Activated CD4-positive, alpha-beta T cell treated with anti-CD3 and anti-CD28 coated beads for 1 hour (primary cell): Measurements from ENCODE around the gene HTR3C.
A peak's percentile ranks its signal among the peaks of the same experiment; 100 is the strongest.
"Not testable (repeated sequence)": the region's sequence is repeated elsewhere in the genome, so short reads cannot be mapped to it uniquely, and the experiment has no call there.

Source experiments
- DNase-seq: peaks from one replicate; pipeline ENCODE4 v3.0.0-alpha.2; 2020

HTR3C gene, protein sequence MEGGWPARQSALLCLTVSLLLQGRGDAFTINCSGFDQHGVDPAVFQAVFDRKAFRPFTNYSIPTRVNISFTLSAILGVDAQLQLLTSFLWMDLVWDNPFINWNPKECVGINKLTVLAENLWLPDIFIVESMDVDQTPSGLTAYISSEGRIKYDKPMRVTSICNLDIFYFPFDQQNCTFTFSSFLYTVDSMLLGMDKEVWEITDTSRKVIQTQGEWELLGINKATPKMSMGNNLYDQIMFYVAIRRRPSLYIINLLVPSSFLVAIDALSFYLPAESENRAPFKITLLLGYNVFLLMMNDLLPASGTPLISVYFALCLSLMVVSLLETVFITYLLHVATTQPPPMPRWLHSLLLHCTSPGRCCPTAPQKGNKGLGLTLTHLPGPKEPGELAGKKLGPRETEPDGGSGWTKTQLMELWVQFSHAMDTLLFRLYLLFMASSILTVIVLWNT

DNA sequence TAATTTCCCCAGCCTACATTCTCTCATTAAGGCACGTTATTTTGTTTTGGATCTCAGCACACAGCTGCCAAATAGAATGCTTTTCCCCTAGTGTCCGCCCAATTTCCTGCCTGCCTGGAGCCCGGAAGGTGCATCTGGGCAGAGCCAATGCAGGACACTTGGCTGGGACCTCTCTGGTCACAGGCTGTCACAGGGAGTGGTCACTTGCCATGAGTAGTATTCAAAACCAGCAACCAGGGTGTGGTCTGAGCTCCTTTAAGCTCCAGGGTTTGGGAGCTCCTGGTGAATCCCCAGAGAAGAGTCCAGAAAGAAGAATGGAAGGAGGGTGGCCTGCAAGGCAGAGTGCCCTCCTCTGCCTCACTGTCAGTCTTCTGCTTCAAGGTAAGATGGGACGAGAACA lies at the start of gene HTR3C:
Gene HTR3C (plus strand): TSS at position 281 of the 400 bp plus-strand sequence. CDS start 34 bp downstream, at position 315.
- DNase-seq = no peak

DNA sequence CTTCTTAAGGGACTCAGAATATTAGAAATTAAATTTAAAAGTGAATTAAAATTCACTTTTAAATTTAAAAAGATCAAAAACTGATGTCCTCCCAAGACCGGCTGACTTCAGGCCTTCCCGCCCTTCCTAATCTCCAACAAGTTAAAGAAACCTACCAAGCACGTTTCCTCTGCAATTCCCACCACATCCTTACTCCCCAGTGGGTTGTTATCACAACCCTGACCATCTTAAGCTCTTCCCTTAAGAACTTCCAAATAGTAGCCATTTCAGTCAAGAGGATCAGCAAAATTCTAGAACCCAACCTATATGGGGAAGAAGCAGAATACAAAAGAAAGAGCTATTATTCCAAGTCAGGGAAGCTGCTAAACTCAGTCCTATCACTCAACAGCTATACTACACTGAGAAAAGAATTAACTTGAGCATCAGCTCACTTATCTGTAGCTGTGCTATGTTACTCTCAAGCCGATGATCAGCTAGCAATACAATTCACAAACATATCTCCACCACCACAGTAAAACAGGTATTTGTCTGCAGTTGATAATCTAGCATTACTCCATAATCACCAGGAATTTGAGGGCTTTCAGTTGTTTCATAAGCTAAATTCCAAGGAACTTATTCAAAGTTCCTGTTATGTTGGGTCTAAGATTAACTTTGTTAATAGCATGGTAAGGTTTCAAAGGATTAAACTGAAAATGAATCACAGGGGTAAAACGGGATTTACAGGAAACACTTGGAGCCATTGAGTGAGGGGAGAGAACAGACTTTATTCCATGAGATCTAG lies 49.5 kb upstream of the HTR3C start:
- no peak for DNase-seq

DNA sequence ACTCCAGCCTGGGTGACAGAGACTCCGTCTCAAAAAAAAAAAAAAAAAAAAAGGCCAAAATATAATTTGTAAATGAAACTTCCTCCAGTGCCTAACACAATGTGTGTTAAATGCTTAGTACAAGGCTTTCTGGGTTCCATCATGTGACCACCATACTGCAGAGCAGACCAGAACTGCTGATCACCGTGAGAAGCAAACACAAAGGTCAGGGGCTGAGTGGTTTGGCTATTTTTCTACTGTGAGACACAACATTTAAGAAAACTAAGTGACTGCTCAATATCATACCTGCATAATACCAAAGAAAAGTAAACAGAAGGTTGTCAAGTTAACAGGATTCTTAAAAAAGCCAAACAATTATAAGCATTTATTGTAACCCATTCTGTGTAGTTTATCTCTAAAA lies 48.4 kb upstream of the HTR3C start:
- no peak for DNase-seq

DNA sequence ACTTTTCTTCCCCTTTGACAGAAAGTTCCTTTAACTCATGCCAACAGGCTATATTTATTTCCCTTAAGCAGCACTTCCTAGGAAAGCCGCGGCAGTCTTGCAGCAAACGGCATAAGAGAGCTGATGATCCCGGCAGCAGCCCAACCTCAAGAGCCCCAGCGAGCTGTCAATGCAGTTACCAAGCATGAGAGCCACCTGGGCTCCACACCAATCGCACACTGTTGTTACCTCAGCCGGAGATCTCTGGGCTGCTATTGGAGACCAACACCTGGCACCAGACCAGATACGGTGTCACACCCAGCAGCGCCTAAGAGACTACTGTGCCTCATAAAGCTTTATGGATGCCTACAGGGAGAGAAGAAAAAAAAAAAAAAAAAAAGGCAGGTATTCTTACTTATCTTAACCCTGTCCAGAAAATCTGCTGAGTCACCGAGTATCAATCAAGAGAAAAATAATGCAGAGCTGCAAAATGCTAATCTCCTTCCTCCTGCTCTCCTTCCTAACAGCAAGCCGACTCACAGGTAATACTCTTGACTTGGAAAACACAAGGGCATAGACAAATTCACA lies 46.8 kb upstream of the HTR3C start:
- no peak for DNase-seq

DNA sequence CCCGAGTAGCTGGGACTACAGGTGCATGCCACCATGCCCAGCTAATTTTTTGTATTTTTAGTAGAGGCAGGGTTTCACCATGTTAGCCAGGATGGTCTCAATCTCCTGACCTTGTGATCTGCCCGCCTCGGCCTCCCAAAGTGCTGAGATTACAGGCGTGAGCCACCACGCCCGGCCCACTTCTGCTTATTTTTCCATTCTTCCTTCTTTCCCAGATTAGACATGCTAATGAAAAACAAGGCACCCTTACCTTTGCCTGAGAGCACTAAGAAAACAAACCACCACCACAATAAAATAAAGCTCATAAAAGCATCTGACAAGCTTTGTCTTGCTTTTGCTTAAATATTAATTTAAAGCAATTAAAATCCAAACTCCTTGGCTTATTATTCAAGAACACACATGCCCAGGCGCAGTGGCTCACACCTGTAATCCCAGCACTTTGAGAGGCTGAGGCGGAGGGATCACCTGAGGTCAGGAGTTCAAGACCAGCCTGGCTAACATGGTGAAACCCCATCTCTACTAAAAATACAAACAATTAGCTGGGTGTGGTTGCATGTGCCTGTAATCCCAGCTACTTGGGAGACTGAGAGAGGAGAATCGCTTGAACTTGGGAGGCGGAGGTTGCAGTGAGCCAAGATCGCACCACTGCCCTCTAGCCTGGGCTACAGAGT lies 45.6 kb upstream of the HTR3C start:
- not testable (repeated sequence) for DNase-seq

DNA sequence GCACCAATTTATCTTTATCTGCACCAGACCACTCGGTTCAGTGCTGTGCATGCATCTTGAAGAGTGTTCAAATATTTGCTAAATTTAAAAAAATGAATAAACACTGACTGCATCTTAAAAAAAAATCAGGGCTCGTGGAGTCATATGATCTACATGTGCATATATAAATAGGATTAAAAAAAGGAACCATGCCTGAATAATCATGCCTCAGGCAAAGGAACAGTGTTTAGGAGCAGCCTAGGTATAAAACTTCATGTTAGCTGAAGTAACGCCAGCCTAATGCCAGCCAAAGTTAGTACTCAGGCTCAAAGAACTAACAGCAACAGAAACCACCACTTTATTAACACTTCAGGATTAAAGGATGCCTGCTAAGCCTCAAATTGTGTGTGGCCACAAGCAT lies 44.7 kb upstream of the HTR3C start:
- DNase-seq = no peak

DNA sequence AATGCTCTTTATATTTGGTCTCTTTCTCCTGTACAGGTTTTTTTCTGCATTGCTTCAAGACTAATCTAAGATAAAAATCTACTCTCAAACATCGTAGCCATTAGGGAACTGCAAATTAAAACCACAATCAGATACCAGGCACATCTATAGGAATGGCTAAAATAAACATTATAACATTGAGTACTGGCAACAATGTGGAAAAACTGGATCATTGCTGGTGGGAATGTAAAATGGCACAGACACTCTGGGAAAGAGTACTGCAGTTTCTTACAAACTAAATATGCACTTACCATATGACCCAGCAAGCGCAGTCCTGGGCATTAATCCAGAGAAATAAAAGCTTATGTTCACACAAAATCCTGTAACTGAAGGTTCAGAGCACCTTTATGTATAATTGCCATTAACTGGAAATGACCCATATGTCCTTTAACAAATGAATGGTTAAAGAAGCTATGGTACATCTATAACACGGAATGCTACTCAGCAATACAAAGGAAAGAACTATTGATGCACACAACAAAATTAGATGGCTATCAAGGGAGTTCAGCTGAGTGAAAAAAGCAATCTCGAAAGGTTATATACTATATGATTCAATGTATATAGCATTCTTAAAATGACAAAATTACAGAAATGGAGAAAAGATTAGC lies 41.5 kb upstream of the HTR3C start:
- DNase-seq = no peak

DNA sequence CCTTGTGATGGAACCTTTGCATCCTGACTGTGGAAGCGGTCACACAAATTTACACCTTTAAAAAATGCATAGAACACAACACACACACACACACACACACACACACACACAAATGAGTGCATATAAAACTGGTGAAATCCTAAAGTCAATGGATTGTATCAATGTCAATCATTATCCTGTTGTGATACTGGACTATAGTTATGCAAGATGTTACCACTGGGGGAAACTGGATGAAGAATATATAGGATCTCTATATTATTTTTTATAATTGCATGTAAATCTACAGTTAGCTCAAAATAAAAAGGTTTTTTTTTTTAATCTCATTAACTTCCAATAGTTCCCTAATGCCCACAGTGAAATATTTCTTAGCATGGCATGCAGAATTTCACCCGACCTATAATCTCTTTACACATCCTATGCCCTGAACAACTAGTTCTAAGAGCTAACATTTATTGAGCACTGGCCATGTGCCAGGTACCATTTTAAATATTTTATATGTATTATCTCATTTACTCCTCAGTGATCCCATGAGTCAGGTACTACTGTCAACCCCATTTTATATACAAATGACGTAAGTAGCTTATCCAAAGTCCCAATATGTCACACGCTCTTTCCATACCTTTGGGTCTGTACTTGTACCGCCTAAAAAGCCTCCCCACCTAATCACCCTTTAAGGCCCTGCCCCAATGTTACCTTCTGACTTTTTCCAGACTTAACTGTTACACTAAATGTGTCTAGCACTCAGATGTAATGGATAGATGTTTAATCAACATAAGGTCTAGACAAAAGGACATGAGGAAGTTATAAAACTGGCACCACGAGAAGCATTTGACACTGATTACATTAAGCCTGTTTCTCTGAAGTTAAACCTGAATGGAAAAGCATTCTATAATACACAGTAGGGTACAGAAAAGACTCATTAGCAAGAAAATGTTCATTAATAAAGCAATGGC lies 40.6 kb upstream of the HTR3C start:
- no peak for DNase-seq

DNA sequence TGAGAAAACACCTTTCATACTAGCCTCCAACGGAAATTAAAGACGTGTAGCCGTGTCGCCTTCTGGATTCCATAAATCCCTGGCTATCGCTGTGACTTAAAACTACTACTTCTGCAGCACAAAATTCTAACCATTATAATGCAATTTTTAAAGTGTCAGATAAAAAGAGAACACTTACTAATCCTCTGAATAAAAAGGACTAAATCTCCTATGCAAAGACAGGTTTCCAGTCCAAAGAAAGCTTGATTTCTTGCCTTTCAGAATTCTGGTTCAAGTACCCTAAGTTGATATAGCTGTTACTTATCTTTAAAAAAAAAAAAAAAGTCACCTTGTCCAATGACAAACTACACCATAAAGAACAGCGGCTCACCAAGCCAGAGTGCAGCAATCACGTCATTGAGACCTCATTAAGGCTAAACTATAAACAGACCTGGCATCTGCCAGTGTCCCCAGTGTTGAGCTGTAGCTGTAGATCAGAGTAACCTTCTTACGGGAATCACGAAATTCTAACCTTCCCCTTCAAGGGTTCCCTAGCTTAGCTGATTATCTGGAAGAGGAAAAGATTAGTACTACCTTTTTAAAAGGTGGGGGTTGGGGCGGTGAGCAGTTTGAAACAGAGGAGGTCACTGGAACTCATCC lies 37.3 kb upstream of the HTR3C start:
- no peak for DNase-seq

DNA sequence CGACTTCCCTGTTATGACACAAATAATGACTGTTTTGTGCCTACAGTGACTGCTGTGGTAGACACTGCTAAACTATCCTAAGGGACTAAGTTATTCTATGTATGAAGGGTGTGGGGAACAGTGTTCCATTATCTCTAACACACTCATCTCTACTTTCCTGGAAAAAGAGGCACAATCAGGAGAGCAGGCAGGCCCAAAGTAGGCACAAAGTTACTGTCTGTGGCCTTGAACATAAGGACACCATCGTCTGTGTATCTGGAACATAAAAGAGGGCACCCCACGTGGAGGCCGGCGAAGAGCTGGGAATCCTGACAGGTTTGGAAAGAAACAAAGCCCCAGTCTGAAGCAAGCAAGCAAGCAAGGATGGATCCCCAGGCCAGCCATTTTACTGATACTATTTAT lies 36.7 kb upstream of the HTR3C start:
- no peak for DNase-seq

DNA sequence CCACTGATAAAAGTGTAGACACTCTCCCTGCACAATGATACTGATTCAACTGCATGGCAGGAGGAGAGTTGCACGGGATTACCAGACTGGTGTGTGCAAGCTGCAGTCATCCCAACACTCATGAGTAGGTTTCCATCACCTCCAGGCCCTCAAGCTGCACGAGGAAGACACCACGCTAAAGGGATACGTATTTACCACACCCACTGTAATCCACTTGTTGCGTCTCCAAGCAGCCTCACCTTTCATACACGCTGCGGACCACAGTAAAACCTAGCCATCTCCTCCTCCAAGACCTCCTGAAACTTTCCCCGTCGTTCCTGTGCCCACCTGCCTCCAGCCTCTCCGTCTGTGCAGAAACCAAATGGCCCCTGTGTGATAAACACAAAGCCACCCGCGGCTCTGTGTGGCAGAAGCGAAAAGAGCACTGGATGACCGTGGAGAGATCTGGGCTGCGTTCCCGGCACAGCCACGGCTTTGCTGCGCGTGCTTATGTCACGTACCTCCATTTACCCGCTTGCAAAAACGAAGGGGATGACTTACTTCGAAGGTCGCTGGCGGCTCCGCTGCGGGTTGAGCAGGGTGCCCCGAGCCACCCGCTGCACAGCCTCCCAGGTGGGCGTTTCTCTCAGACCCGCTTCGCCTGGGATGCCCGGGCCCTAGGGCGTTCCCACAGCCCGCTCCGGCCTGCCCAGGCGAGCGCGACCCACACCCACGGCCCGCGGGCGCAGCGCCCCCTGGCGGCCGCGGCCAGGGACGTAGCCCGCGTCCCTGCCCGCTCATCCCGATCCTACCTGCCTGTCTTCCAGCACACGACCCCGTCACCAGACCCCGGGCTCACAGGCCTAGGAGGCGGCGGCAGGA lies 35.8 kb upstream of the HTR3C start:
- DNase-seq = peak; percentile 37

DNA sequence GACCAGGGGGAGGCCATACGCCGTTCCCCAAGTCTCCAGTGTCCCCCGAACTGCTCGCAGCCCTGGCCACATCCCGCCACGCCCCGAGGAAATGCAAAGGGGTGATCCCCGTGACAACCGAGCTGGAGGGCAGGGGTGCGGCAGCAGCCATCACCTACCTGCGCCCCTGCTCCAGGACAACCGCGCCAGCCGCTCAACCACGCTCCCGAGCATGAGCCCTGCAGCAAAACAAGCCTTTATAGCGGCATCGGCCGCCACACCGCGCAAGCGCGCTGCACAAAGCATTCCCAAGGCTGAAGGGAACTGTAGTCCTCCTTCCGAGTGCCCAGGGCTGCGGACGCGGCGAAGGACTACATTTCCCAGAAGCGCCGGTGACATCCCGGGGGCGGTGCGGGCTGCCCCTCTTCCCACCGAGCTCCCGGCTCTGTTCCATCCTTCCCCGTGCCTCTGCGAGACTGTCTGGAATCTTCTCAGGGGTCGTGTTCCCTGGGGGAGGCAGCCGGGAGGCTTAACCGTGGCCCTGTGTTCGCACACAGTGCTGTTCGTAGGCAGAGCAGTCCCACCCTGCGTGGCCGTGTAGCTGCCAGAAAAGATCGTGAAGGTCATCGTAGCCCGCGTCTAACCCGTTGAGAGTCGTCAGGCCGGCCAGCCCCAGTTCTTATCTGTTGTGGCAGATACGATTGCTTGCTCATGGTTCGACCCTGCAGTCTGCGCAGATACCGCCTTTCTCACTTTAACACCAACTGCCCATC lies 35.0 kb upstream of the HTR3C start, which contains the start of gene ABCC5:
Gene ABCC5 (minus strand): TSS at position 213 of the 752 bp plus-strand sequence. CDS start 3,492 bp downstream, outside the sequence.
- peak; percentile 74 for DNase-seq

DNA sequence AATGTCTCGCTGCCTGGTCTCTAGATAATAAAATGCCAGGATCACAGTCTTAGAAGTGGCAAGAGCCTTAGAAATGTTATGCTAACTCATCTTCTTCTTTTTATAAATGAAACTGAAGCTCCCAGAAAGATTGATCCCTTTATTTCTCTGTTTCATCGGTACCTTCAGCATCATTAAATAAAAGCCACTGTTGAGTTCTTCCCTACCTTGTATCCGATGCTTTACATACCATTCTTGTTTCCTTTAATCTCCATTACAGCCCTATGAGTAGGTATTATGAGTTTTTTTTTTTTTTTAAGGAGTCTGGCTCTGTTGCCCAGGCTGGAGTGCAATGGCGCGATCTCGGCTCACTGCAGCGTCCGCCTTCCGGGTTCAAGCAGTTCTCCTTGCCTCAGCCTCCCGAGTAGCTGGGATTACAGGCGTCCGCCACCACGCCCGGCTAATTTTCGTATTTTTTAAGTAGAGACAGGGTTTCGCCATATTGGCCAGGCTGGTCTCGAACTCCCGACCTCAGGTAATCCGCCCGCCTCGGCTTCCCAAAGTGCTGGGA lies 34.3 kb upstream of the HTR3C start:
- DNase-seq = no peak

DNA sequence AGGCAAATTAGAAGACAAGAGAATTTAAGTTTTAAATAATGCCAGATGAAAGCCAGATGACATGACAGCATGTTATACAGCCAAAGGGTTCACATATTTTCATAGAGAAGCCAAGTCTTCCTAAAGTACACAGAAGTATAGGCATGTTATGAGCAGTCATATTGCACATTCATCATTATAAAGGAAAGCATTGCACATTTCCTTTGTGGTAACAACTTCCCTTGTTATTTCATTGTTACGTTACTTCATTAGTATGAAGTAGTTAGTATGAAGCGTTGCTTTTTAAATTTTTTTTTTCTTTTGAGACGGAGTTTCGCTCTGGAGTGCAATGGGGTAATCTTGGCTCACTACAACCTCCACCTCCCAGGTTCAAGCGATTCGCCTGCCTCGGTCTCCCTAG lies 30.5 kb upstream of the HTR3C start:
- DNase-seq = no peak

DNA sequence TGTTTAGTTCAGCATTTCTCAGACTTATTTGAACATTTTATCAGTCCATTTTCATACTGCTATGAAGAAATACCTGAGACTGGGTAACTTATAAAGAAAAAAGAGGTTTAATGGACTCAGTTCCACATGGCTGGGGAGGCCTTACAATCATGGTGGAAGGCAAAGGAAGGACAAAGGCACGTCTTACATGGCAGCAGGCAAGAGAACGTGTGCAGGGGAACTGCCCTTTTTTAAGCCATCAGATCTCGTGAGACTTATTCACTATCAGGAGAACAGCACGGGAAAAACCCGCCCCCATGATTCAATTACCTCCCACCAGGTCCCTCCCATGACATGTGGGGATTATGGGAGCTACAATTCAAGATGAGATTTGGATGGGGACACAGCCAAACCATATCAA lies 27.6 kb upstream of the HTR3C start:
- not testable (repeated sequence) for DNase-seq

DNA sequence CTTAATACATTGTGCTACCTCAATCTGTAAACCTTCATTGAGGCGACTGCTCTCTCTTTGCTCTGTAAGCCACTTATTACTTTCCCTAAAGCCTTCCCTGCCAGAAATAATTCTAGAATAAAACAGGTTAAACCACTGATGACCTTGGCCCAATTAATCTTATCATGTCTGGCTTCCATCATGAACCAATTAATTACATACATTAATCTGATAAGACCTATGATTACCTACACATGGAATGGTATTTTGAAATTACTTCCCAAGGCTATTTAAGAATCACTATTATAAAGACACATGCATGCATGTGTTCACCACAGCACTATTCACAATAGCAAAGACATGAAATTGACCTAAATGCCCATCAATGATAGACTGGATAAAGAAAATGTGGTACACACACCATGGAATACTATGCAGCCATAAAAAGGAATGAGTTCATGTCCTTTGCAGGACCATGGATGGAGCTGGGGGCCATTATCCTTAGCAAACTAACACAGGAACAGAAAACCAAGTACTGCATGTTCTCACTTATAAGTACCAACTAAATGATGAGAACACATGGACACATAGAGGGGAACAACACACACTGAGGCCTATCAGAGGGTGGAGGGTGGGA lies 24.5 kb upstream of the HTR3C start:
- DNase-seq = not testable (repeated sequence)

DNA sequence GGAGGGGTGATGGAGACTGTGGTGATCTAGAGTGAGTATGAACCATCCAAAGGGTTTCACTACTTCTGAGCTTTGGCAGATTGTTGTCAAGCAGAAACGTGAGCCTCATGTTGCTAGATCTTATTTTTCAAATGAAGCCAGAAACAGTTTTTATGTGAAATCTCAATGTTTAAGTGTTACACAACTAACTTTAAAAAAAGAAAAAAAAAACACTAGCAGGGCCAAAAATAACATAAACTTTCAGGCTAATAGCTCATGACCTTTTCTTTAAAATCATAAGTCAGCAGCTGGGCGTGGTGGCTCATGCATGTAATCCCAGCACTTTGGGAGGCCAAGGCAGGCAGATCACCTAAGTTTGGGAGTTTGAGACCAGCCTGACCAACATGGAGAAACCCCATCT lies 23.4 kb upstream of the HTR3C start:
- no peak for DNase-seq

DNA sequence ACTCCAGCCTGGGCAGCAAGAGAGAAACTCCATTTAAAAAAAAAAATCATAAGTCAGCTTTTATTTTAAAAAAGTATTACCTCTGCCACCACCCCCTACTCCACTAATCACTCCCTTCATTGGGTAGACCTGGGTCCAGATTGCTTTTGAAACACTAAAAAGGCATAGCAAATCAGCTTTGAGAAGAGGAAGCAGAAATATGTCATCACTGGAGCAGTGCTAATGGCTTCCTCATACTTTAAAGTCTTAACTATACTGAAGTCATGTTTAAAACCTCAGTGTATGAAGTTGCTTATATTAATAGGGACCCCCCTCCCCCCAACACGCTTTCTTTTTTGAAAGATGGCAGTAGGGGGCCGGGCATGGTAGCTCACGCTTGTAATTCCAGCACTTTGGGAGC lies 22.3 kb upstream of the HTR3C start:
- no peak for DNase-seq
